HepG2 (cell line): ENCODE data around the gene SMAP2. TPM values are rescaled to one million over a fixed set of nuclear protein-coding genes. Genes with fewer than 3 reads are reported as not detected.
"Not testable (repeated sequence)": the region's sequence is repeated elsewhere in the genome, so short reads cannot be mapped to it uniquely, and the experiment has no call there.

Experiments used
- ATAC-seq: fragments of 200-7000 bp; cut with Tn5 transposase; 3 replicates; pipeline ENCODE4 v1.9.1; 2020; ENCODE audit warnings: mild to moderate bottlenecking, moderate library complexity
- BruUV-seq: library from RNA; stranded (reverse); fragments of 400-500 nt; replicated peaks from 2 replicates; lab custom pipeline; 2021; lab: Mats Ljungman, UMichigan
- CTCF ChIA-PET: fragments of 300-600 bp; formaldehyde crosslinking; extraction: SDS; loops from one replicate; lab custom pipeline; 2021; ENCODE audit warnings: low total read pairs, inconsistent platforms, low intra/inter-chr PET ratio; lab: Yijun Ruan, JAX
- POLR2A ChIA-PET: fragments of 350-600 bp; sonication (Branson Sonifier 250); formaldehyde crosslinking; loops from one replicate; lab custom pipeline; 2020; ENCODE audit warnings: antibody characterized with exemption, inconsistent platforms; lab: Yijun Ruan, JAX
- DNase-seq: peaks from one replicate; pipeline ENCODE4 v3.0.0-alpha.2; 2015; ENCODE audit warnings: low spot score
- FAIRE-seq: peaks from 3 replicates; lab custom pipeline; 2011; peaks lifted over from hg19 to GRCh38; lab: Jason Lieb, UNC
- H2AFZ ChIP-seq: one replicate; pipeline ENCODE4 v1.6.1; 2011; ENCODE audit warnings: low read length, inconsistent platforms
- H3K27ac ChIP-seq: fragments of 300-600 bp; 3 replicates; pipeline ENCODE4 v1.8.0; 2011; ENCODE audit warnings: mixed run types, mild to moderate bottlenecking, mixed read lengths, low read length, inconsistent platforms; ENCODE audit not compliant: insufficient read depth; ENCODE audit errors: extremely low read length
- H3K27me3 ChIP-seq, 2 experiments: fragments of 200-600 bp in 1 of 2; 2 replicates in 1 of 2; 3 replicates in 1 of 2; pipeline versions ENCODE4 v1.6.0 to v1.8.0; 2011; ENCODE audit warnings: low read length in 2 of 2, mild to moderate bottlenecking in 2 of 2, moderate library complexity in 2 of 2, inconsistent platforms in 1 of 2; ENCODE audit not compliant: insufficient read depth in 2 of 2, control insufficient read depth in 1 of 2
- H3K36me3 ChIP-seq, 2 experiments: fragments of 200-600 bp in 1 of 2; replicated peaks in 1 of 2; 2 replicates in 1 of 2; 3 replicates in 1 of 2; pipeline versions ENCODE4 v1.5.1 to v1.8.0; 2011; ENCODE audit warnings: low read length in 2 of 2, inconsistent platforms in 1 of 2; ENCODE audit not compliant: insufficient read depth in 2 of 2, control insufficient read depth in 1 of 2
- H3K4me1 ChIP-seq: 2 replicates; pipeline ENCODE4 v1.5.1; 2012; ENCODE audit warnings: low read length, inconsistent platforms; ENCODE audit not compliant: insufficient read depth
- H3K4me2 ChIP-seq: 2 replicates; pipeline ENCODE4 v1.6.0; 2011; ENCODE audit warnings: low read depth, low read length, inconsistent platforms
- H3K4me3 ChIP-seq, 3 experiments: fragments of 200-600 bp in 1 of 3; sonication (generic), shearing (Covaris generic) in 1 of 3; replicated peaks in 1 of 3; 2 replicates each; pipeline ENCODE4 v1.5.1; 2011 to 2016; ENCODE audit warnings: low read length in 3 of 3, inconsistent platforms in 2 of 3, low read depth in 2 of 3, mild to moderate bottlenecking in 2 of 3, control low read depth in 1 of 3, mixed read lengths in 1 of 3; ENCODE audit not compliant: insufficient read depth in 1 of 3
- H3K79me2 ChIP-seq: one replicate; pipeline ENCODE4 v1.6.1; 2011; ENCODE audit warnings: low read length, inconsistent platforms; ENCODE audit not compliant: insufficient read depth
- H3K9ac ChIP-seq: 2 replicates; pipeline ENCODE4 v1.6.0; 2011; ENCODE audit warnings: mild to moderate bottlenecking, low read depth, low read length, inconsistent platforms; ENCODE audit not compliant: insufficient read depth
- H3K9me3 ChIP-seq: 2 replicates; pipeline ENCODE4 v1.5.1; 2012; ENCODE audit warnings: mild to moderate bottlenecking, low read length
- H4K20me1 ChIP-seq: 2 replicates; pipeline ENCODE4 v1.6.0; 2011; ENCODE audit warnings: inconsistent platforms, mild to moderate bottlenecking, low read length, moderate library complexity; ENCODE audit not compliant: insufficient read depth
- CEBPB ChIP-seq: IDR thresholded peaks from 2 replicates; pipeline ENCODE4 v1.6.1; 2011; ENCODE audit warnings: low read depth, low read length, improper control_type of control experiment, borderline replicate concordance
- EP300 ChIP-seq, 3 experiments: sonication (generic) in 1 of 3; formaldehyde crosslinking in 1 of 3; IDR thresholded peaks; 2 replicates each; pipeline versions ENCODE4 v1.5.1 to v1.6.1; 2011 to 2020; ENCODE audit warnings: low read depth in 2 of 3, low read length in 2 of 3, borderline replicate concordance in 1 of 3, improper control_type of control experiment in 1 of 3, mild to moderate bottlenecking in 1 of 3, missing genetic modification reagents in 1 of 3, moderate library complexity in 1 of 3
- HCFC1 ChIP-seq: fragments of 150-350 bp; IDR thresholded peaks from 2 replicates; pipeline ENCODE4 v1.6.1; 2014; ENCODE audit warnings: low read depth, low read length
- IKZF4 ChIP-seq: sonication (generic); formaldehyde crosslinking; IDR thresholded peaks from 2 replicates; pipeline ENCODE4 v1.5.1; 2020; ENCODE audit warnings: borderline replicate concordance, mild to moderate bottlenecking, low read depth, missing genetic modification reagents; ENCODE audit errors: not compliant biosample characterization
- MEF2D ChIP-seq: sonication (generic); formaldehyde crosslinking; IDR thresholded peaks from 2 replicates; pipeline ENCODE4 v1.5.1; 2020; ENCODE audit warnings: mild to moderate bottlenecking, missing genetic modification reagents
- ZNF275 ChIP-seq: sonication (generic); formaldehyde crosslinking; IDR thresholded peaks from 2 replicates; pipeline ENCODE4 v1.8.0; 2022; ENCODE audit warnings: missing genetic modification reagents, mild to moderate bottlenecking, inconsistent platforms, borderline replicate concordance
- ZNF317 ChIP-seq: sonication (generic); formaldehyde crosslinking; IDR thresholded peaks from 2 replicates; pipeline ENCODE4 v1.5.0; 2020; ENCODE audit warnings: mild to moderate bottlenecking, missing genetic modification reagents
- ZNF605 ChIP-seq: sonication (generic); formaldehyde crosslinking; IDR thresholded peaks from 2 replicates; pipeline ENCODE4 v1.8.0; 2022; ENCODE audit warnings: mild to moderate bottlenecking, missing genetic modification reagents
- WGBS: methylation state at CpG from one replicate; pipeline ENCODE4 v1.1.6; 2017; ENCODE audit warnings: low lambda C conversion rate; 5-methylcytosine and 5-hydroxymethylcytosine counted together
- in situ Hi-C: cut with HindIII; loops from 2 replicates; pipeline ENCODE4 v1.10.0; 2017; ENCODE audit warnings: low pct_unique_long_range_greater_than_20kb; ENCODE audit not compliant: extremely low pct_ligation_motif_present
- intact Hi-C: fragments of 100-400 bp; cut with micrococcal nuclease; formaldehyde crosslinking; loops from one replicate; pipeline ENCODE4 v1.10.0; 2022; ENCODE audit not compliant: unreplicated experiment
- polyA plus RNA-seq, 8 experiments: library from polyadenylated mRNA; depleted of rRNA in 3 of 8; stranded (reverse) in 7 of 8; unstranded in 1 of 8; fragments of >200 nt; fragmentation: Illumina TruSeq in 4 of 8; extraction: Trizol in 4 of 8; gene quantifications; 2 replicates each; pipeline versions ENCODE4 v1.2.1 to v1.2.3, GENCODE V29; 2011 to 2016; ENCODE audit warnings: low read depth in 4 of 8, missing spikeins in 1 of 8, mixed read lengths in 1 of 8; ENCODE audit not compliant: insufficient read depth in 1 of 8
- total RNA-seq, 5 experiments: library from RNA; depleted of rRNA; stranded (reverse); fragments of >200 nt; fragmentation: Illumina TruSeq; extraction: Trizol; gene quantifications; 2 replicates each; pipeline ENCODE4 v1.2.3, GENCODE V29; 2016; ENCODE audit warnings: low read depth in 1 of 5

SMAP2 gene
- total and polyA plus RNA-seq, 2 of the 13 experiments (the other 11 are each of a cell fraction or from before 2014, with no cell fraction given) = 19.0 to 22.3 TPM

GRCh38 chr1:40331403-40331802 is 42.1 kb upstream of the SMAP2 start:
- intact Hi-C loops, H3K36me3 ChIP-seq, H3K79me2 ChIP-seq, H3K9me3 ChIP-seq, H3K27me3 ChIP-seq, ATAC-seq, H2AFZ ChIP-seq, H3K27ac ChIP-seq, H3K4me3 ChIP-seq, in situ Hi-C loops, H4K20me1 ChIP-seq, H3K9ac ChIP-seq, BruUV-seq, H3K4me2 ChIP-seq, CTCF ChIA-PET, DNase-seq, FAIRE-seq, POLR2A ChIA-PET: not testable (repeated sequence)
- TF ChIP-seq ZNF317 (CRISPR knock-in tag) = peak; percentile 87
- H3K4me1 ChIP-seq = peaks cover 19% of the 10 kb centered on the region
- 77% methylated on average over 1 of the region's 1 CpG for WGBS

- no peak for ATAC-seq
- H3K9me3 ChIP-seq = no peaks in the 10 kb centered on the region
- no peak overlapping the region for H3K4me3 ChIP-seq
- no peak overlapping the region for H3K27ac ChIP-seq
- TF ChIP-seq ZNF275 (no peak), MEF2D (CRISPR knock-in tag) (no peak), EP300 (IDR thresholded peaks at IDR 0.05; ENCODE audit: low read depth in 2 of 2, low read length in 2 of 2) (no peak), EP300 (CRISPR knock-in tag; IDR thresholded peaks at IDR 0.05; ENCODE audit: borderline replicate concordance) (no peak), ZNF605 (CRISPR knock-in tag) (no peak), CEBPB (peak; percentile 57; the same call in 1 of the 2 replicates), IKZF4 (CRISPR knock-in tag) (no peak), HCFC1 (no peak)
- H3K4me1 ChIP-seq = peaks cover 14% of the 10 kb centered on the region
- ChIA-PET CTCF (no interaction called here), POLR2A (interaction anchor here (0.8 kb wide), 1 partner anchor 18 kb away, joined by 3 read pairs; no protein-coding TSS in a partner anchor)
- no peaks in the 10 kb centered on the region for H3K36me3 ChIP-seq
- FAIRE-seq = no peak
- WGBS = 37% methylated on average over 1 of the region's 1 CpG
- no peak for DNase-seq
- H3K79me2 ChIP-seq = no peaks in the 10 kb centered on the region
- no peak overlapping the region for H3K9ac ChIP-seq
- intact Hi-C loops = no loop called here
- no peak overlapping the region for H3K4me2 ChIP-seq
- no peaks in the 10 kb centered on the region; a peak in 2 of 5 replicates for H3K27me3 ChIP-seq
- in situ Hi-C loops = no loop called here
- H2AFZ ChIP-seq = no peak overlapping the region
- no peaks in the 10 kb centered on the region for H4K20me1 ChIP-seq
- no TSS peak for BruUV-seq
Measured at GRCh38 chr1:40332695-40333094, 40.8 kb upstream of the SMAP2 start.
